NB4 (cell line): ENCODE results near the gene MSI2.

ENCODE experiments used
- DNase-seq: peaks from one replicate; pipeline ENCODE4 v3.0.0; 2010; ENCODE audit warnings: low read depth
- H3K4me3 ChIP-seq: one replicate; pipeline ENCODE4 v1.5.1; 2011; ENCODE audit warnings: mild to moderate bottlenecking, low read depth, low read length, moderate library complexity
- CTCF ChIP-seq: IDR thresholded peaks from one replicate; pipeline ENCODE4 v1.5.1; 2012; ENCODE audit warnings: low read depth, low read length
- MAX ChIP-seq: IDR thresholded peaks from 2 replicates; pipeline ENCODE4 v1.6.1; 2011; ENCODE audit warnings: low read depth, low read length
- MYC ChIP-seq: IDR thresholded peaks from 2 replicates; pipeline ENCODE4 v1.6.1; 2011; ENCODE audit warnings: low read depth, low read length
- POLR2A ChIP-seq: IDR thresholded peaks from 2 replicates; pipeline ENCODE4 v1.6.1; 2011; ENCODE audit warnings: mild to moderate bottlenecking; ENCODE audit not compliant: insufficient read length; ENCODE audit errors: extremely low read depth

Gene MSI2

GRCh38 chr17:57269598-57270255 is 13.4 kb downstream of the MSI2 start:
- H3K4me3 ChIP-seq, result no peak overlapping the region
- TF ChIP-seq POLR2A (no peak), MAX (no peak), MYC (no peak), CTCF (no peak)
- DNase-seq, result no peak

GRCh38 chr17:57270801-57271245 is 14.5 kb downstream of the MSI2 start:
- no peak for DNase-seq
- H3K4me3 ChIP-seq, result no peak overlapping the region
- TF ChIP-seq MAX (no peak), CTCF (no peak), POLR2A (no peak), MYC (no peak)

GRCh38 chr17:57271821-57272220 is 15.5 kb downstream of the MSI2 start:
- TF ChIP-seq MYC (no peak), CTCF (no peak), MAX (no peak), POLR2A (no peak)
- no peak for DNase-seq
- H3K4me3 ChIP-seq, result no peak overlapping the region

GRCh38 chr17:57273490-57273889 is 17.2 kb downstream of the MSI2 start:
- no peak overlapping the region for H3K4me3 ChIP-seq
- TF ChIP-seq MYC (no peak), POLR2A (no peak), CTCF (no peak), MAX (no peak)
- no peak for DNase-seq

GRCh38 chr17:57274162-57274561 is 17.8 kb downstream of the MSI2 start:
- no peak overlapping the region for H3K4me3 ChIP-seq
- DNase-seq, result no peak
- TF ChIP-seq CTCF (no peak), MAX (no peak), MYC (no peak), POLR2A (no peak)
